Nucleus accumbens (tissue), 56 donors: ENCODE data around the gene TTLL5.
A peak's percentile ranks its signal among the peaks of the same experiment; 100 is the strongest.

Experiments
- DNase-seq, 56 donors: peaks; one replicate each; lab custom pipeline; 2025; lab: John Stamatoyannopoulos, UW

The TTLL5 gene

GRCh38 chr14:75928690-75929181, 267.7 kb downstream of the TTLL5 start:
- peak in 7 of 56 donors; percentile 2 to 50 (median 17) for DNase-seq

GRCh38 chr14:75933712-75934296, 272.8 kb downstream of the TTLL5 start:
- DNase-seq = no peak

GRCh38 chr14:75934998-75935628, 274.1 kb downstream of the TTLL5 start:
- DNase-seq = peak in 5 of 56 donors; percentile 5 to 25 (median 15)

- no peak for DNase-seq
These were observed 278.2 kb downstream of the TTLL5 start for GRCh38 chr14:75939200-75939599.

- DNase-seq = no peak
These were observed 280.0 kb downstream of the TTLL5 start for GRCh38 chr14:75941030-75941429.

GRCh38 chr14:75944607-75945241, 283.7 kb downstream of the TTLL5 start:
- no peak for DNase-seq

- no peak for DNase-seq
These were observed 285.7 kb downstream of the TTLL5 start for GRCh38 chr14:75946785-75947184.

GRCh38 chr14:75952489-75952888, 291.4 kb downstream of the TTLL5 start:
- no peak for DNase-seq

- no peak for DNase-seq
These were observed 298.0 kb downstream of the TTLL5 start for GRCh38 chr14:75959031-75959430.

GRCh38 chr14:75960231-75960630, 299.2 kb downstream of the TTLL5 start:
- no peak for DNase-seq

GRCh38 chr14:75961662-75962061, 300.6 kb downstream of the TTLL5 start:
- DNase-seq = no peak

GRCh38 chr14:75967866-75968265, 306.8 kb downstream of the TTLL5 start:
- DNase-seq = no peak

- DNase-seq = no peak
These were observed 307.4 kb downstream of the TTLL5 start for GRCh38 chr14:75968456-75968855.

- no peak for DNase-seq
These were observed 308.1 kb downstream of the TTLL5 start for GRCh38 chr14:75969126-75969525.

GRCh38 chr14:75969891-75970290, 308.8 kb downstream of the TTLL5 start:
- DNase-seq = no peak

- DNase-seq = no peak
These were observed 309.9 kb downstream of the TTLL5 start for GRCh38 chr14:75970989-75971388.

GRCh38 chr14:75971509-75971908, 310.5 kb downstream of the TTLL5 start:
- DNase-seq = no peak

- DNase-seq = no peak
These were observed 311.9 kb downstream of the TTLL5 start for GRCh38 chr14:75972801-75973421.

- DNase-seq = peak in 1 of 56 donors; percentile 4
These were observed 316.0 kb downstream of the TTLL5 start for GRCh38 chr14:75976826-75977581.

- DNase-seq = no peak
These were observed 316.5 kb downstream of the TTLL5 start for GRCh38 chr14:75977582-75977943.

GRCh38 chr14:75978249-75978731, 317.2 kb downstream of the TTLL5 start:
- no peak for DNase-seq
